B cell (primary cell): ENCODE results near the gene MCF2L.

Source experiments
- EZH2 ChIP-seq: IDR thresholded peaks from 2 replicates; pipeline ENCODE4 v1.6.1; 2012; ENCODE audit warnings: borderline replicate concordance, low read depth, mild to moderate bottlenecking, moderate library complexity, low read length; ENCODE audit not compliant: insufficient read depth, poor library complexity, severe bottlenecking
- TF ChIP-seq, protein P1 (sequence below): fragments of 200-600 bp; IDR thresholded peaks from one replicate; pipeline ENCODE4 v1.8.0; 2022; ENCODE audit warnings: antibody characterized with exemption, mild to moderate bottlenecking

- TF ChIP-seq, protein P1, sequence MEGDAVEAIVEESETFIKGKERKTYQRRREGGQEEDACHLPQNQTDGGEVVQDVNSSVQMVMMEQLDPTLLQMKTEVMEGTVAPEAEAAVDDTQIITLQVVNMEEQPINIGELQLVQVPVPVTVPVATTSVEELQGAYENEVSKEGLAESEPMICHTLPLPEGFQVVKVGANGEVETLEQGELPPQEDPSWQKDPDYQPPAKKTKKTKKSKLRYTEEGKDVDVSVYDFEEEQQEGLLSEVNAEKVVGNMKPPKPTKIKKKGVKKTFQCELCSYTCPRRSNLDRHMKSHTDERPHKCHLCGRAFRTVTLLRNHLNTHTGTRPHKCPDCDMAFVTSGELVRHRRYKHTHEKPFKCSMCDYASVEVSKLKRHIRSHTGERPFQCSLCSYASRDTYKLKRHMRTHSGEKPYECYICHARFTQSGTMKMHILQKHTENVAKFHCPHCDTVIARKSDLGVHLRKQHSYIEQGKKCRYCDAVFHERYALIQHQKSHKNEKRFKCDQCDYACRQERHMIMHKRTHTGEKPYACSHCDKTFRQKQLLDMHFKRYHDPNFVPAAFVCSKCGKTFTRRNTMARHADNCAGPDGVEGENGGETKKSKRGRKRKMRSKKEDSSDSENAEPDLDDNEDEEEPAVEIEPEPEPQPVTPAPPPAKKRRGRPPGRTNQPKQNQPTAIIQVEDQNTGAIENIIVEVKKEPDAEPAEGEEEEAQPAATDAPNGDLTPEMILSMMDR: no peak
- TF ChIP-seq EZH2: no peak
These were observed 111.4 kb downstream of the MCF2L start for GRCh38 chr13:113080361-113080831.
